Transverse colon (tissue), 4 donors: ENCODE measurements around the gene TMEM176A. TPM values are rescaled to one million over a fixed set of nuclear protein-coding genes. Genes with fewer than 3 reads are reported as not detected.

ENCODE experiments used
- DNase-seq: peaks from one replicate; pipeline ENCODE4 v3.0.0-alpha.2; 2019
- H3K27ac ChIP-seq, 4 donors: fragments of 200-600 bp; sonication (generic); 2 replicates each; pipeline ENCODE4 v1.5.1; 2016 to 2018; ENCODE audit warnings: inconsistent platforms in 4 of 4
- H3K27me3 ChIP-seq: fragments of 200-600 bp; sonication (generic); 2 replicates; pipeline ENCODE4 v1.5.1; 2017; ENCODE audit warnings: inconsistent platforms
- H3K36me3 ChIP-seq, 4 donors: fragments of 200-600 bp; sonication (generic); 2 replicates each; pipeline ENCODE4 v1.5.1; 2017 to 2019; ENCODE audit warnings: inconsistent platforms in 4 of 4
- H3K4me1 ChIP-seq, 4 donors: fragments of 200-600 bp; sonication (generic); 2 replicates each; pipeline ENCODE4 v1.5.1; 2017 to 2020; ENCODE audit warnings: inconsistent platforms in 4 of 4
- H3K4me3 ChIP-seq, 4 donors: fragments of 200-600 bp; sonication (generic); 1 replicate in 1 of 4; 2 replicates in 3 of 4; pipeline versions ENCODE4 v1.5.1 to v1.6.1; 2017 to 2019; ENCODE audit warnings: inconsistent platforms in 4 of 4
- H3K9me3 ChIP-seq, 2 donors: fragments of 200-600 bp; sonication (generic); 2 replicates each; pipeline ENCODE4 v1.5.1; 2017 to 2019; ENCODE audit warnings: inconsistent platforms in 2 of 2
- EP300 ChIP-seq: sonication (generic); formaldehyde crosslinking; IDR thresholded peaks from one replicate; pipeline ENCODE4 v1.6.1; 2017; ENCODE audit warnings: antibody characterized with exemption, low read depth
- POLR2A ChIP-seq: fragments of 450-650 bp; IDR thresholded peaks from one replicate; pipeline ENCODE4 v1.6.1; 2016; ENCODE audit warnings: antibody characterized with exemption, mild to moderate bottlenecking, moderate library complexity
- POLR2AphosphoS5 ChIP-seq, 3 donors: sonication (generic); formaldehyde crosslinking; IDR thresholded peaks; one replicate each; pipeline ENCODE4 v1.6.1; 2016; ENCODE audit warnings: antibody characterized with exemption in 3 of 3
- WGBS, 2 donors: methylation state at CpG; one replicate each; pipeline ENCODE4 v1.1.5; 2018; ENCODE audit warnings: low coverage in 1 of 2; 5-methylcytosine and 5-hydroxymethylcytosine counted together
- in situ Hi-C, 4 donors: fragments of 200-750 bp; cut with MboI; loops; one replicate each; pipeline versions ENCODE4 v1.15.0 to v1.15.1; 2017; ENCODE audit warnings: low sequenced_read_pairs in 3 of 4, low pct_ligation_motif_present in 1 of 4, low pct_unique_long_range_greater_than_20kb in 1 of 4
- intact Hi-C: fragments of 100-400 bp; cut with DNase I; formaldehyde crosslinking; loops from one replicate; pipeline ENCODE4 v1.15.1; 2023; ENCODE audit warnings: low total_unique reads
- total RNA-seq, 4 donors: library from RNA; depleted of rRNA; stranded (reverse); fragments of >200 nt; gene quantifications; one replicate each; pipeline ENCODE4 v1.1.0, GENCODE V29; 2016
- TF ChIP-seq, protein P1 (sequence below), 5 experiments: fragments of 200-600 bp in 3 of 5; fragments of 450-650 bp in 2 of 5; sonication (generic) in 3 of 5; IDR thresholded peaks; 1 replicate in 2 of 5; 2 replicates in 3 of 5; pipeline ENCODE4 v1.5.1; 2016 to 2017; ENCODE audit warnings: antibody characterized with exemption in 5 of 5, inconsistent platforms in 3 of 5, mild to moderate bottlenecking in 2 of 5, moderate library complexity in 1 of 5

Gene TMEM176A
- total RNA-seq, 4 donors from 2014 or later, result 44.6 to 210 (median 171) TPM

GRCh38 chr7:150781961-150782360 lies 18.6 kb upstream of the TMEM176A start:
- in situ Hi-C loops, result loop anchor here in 2 of 4 donors (10.0 to 25.0 kb wide), 2 partner anchors 73 to 205 kb away; partner anchors contain the start of genes KCNH2 (in 2 of the 2), NOS3 (in 2 of the 2) and AOC1 (in 1 of the 2)
- intact Hi-C loops, result loop anchor here (5.0 to 10.0 kb wide), 2 partner anchors 93 to 205 kb away; no protein-coding TSS in a partner anchor
- no peak for DNase-seq
- H3K27me3 ChIP-seq, result no peaks in the 10 kb centered on the region
- WGBS, 2 donors, result 68 to 83% methylated on average over 1 to 2 of the region's 2 CpGs
- peak overlapping the region; percentile 64 to 87 (median 84) for H3K27ac ChIP-seq
- no peaks in the 10 kb centered on the region for H3K9me3 ChIP-seq
- TF ChIP-seq POLR2A (no peak), EP300 (no peak), POLR2AphosphoS5 (IDR thresholded peaks at IDR 0.05) (no peak)
- TF ChIP-seq, protein P1, sequence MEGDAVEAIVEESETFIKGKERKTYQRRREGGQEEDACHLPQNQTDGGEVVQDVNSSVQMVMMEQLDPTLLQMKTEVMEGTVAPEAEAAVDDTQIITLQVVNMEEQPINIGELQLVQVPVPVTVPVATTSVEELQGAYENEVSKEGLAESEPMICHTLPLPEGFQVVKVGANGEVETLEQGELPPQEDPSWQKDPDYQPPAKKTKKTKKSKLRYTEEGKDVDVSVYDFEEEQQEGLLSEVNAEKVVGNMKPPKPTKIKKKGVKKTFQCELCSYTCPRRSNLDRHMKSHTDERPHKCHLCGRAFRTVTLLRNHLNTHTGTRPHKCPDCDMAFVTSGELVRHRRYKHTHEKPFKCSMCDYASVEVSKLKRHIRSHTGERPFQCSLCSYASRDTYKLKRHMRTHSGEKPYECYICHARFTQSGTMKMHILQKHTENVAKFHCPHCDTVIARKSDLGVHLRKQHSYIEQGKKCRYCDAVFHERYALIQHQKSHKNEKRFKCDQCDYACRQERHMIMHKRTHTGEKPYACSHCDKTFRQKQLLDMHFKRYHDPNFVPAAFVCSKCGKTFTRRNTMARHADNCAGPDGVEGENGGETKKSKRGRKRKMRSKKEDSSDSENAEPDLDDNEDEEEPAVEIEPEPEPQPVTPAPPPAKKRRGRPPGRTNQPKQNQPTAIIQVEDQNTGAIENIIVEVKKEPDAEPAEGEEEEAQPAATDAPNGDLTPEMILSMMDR (IDR thresholded peaks at IDR 0.05), result no peak
- H3K4me1 ChIP-seq, result peaks cover 14 to 73% (median 37%) of the 10 kb centered on the region in 4 donors
- H3K36me3 ChIP-seq, result no peaks in the 10 kb centered on the region
- no peak overlapping the region for H3K4me3 ChIP-seq

- Histone ChIP-seq H3K9me3 (no peaks in the 10 kb centered on the region), H3K27ac (peak overlapping the region; percentile 83 to 89 (median 86)), H3K36me3 (no peaks in the 10 kb centered on the region), H3K27me3 (no peaks in the 10 kb centered on the region), H3K4me1 (peaks cover 29 to 85% (median 55%) of the 10 kb centered on the region in 4 donors), H3K4me3 (no peak overlapping the region)
- no peak for TF ChIP-seq EP300
- peak; percentile 50 to 85 (median 83) for TF ChIP-seq POLR2AphosphoS5 (IDR thresholded peaks at IDR 0.05)
- TF ChIP-seq POLR2A, result peak; percentile 73
- in situ Hi-C loops, result loop anchor here in 2 of 4 donors (10.0 to 25.0 kb wide), 2 partner anchors 71 to 203 kb away; partner anchors contain the start of genes KCNH2 (in 2 of the 2), NOS3 (in 2 of the 2) and AOC1 (in 1 of the 2)
- intact Hi-C loops, result loop anchor here (5.0 to 10.0 kb wide), 2 partner anchors 91 to 203 kb away; no protein-coding TSS in a partner anchor
- peak; percentile 85 for DNase-seq
- WGBS, 2 donors, result 39 to 47% methylated on average over 3 to 9 of the region's 9 CpGs
These were observed 16.3 kb upstream of the TMEM176A start for GRCh38 chr7:150784120-150784736.

GRCh38 chr7:150784954-150785353 lies 15.6 kb upstream of the TMEM176A start:
- H3K4me1 ChIP-seq, result peaks cover 29 to 83% (median 55%) of the 10 kb centered on the region in 4 donors
- no peaks in the 10 kb centered on the region for H3K9me3 ChIP-seq
- no peak overlapping the region for H3K4me3 ChIP-seq
- no peaks in the 10 kb centered on the region for H3K27me3 ChIP-seq
- WGBS, 2 donors, result 47 to 50% methylated on average over 2 to 4 of the region's 4 CpGs
- TF ChIP-seq POLR2A (peak; percentile 56), POLR2AphosphoS5 (IDR thresholded peaks at IDR 0.05) (peak in 2 of 3 donors; percentile 65 to 82)
- TF ChIP-seq, protein P1 (IDR thresholded peaks at IDR 0.05), result no peak
- in situ Hi-C loops, result loop anchor here in 2 of 4 donors (10.0 to 25.0 kb wide), 2 partner anchors 70 to 202 kb away; partner anchors contain the start of genes KCNH2 (in 2 of the 2), NOS3 (in 2 of the 2) and AOC1 (in 1 of the 2)
- no peaks in the 10 kb centered on the region for H3K36me3 ChIP-seq
- peak; percentile 62 for DNase-seq
- peak overlapping the region; percentile 83 to 89 (median 86) for H3K27ac ChIP-seq
- intact Hi-C loops, result loop anchor here (5.0 to 10.0 kb wide), 2 partner anchors 90 to 202 kb away; no protein-coding TSS in a partner anchor

DNA sequence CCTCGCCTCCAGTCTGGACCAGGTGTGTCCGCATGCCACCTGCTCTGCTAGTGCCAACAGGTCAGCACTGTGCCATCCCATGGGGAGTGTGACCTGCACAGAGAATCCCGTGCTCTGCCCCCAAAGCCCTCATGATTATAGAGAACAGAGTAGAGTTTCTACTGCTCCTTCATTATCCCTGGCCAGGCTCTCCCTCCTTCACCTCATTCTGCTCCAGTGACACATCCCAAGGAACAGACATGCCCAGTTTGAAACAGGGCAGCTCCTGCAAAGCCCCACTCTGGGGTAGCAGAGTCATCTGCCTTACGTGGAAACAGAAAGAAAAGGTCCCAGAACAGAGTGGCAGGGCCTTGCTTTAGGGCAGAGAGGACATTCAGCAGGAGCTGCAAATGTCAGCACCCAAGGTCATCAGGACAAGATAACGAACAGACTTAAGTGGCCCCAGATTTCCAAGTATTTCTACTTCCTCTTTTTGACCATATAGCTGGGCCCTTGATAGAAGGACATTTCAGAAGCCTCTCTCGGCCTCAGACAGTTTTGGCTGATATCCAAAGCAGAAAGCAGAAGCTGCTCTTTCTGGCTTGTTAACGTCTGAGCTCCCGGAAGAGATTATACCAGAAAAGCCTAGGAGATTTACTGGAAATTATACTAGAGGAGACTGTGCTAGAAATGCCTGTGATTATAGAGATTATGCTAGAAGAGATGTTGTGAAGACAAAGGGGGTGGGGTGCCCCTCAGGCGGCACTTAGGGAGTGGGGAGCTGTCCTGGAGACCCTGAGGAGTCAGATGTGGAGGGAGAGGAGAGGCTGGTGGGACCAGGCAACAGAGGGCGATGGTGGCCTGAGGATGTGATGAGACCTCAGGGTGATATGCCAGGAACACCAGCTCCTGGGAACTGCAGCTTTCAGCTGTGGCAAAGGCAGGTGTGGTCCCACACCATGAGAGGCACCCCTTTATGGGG lies 13.0 kb upstream of the TMEM176A start:
- no peak overlapping the region for H3K4me3 ChIP-seq
- in situ Hi-C loops, result loop anchor here in 2 of 4 donors (10.0 to 25.0 kb wide), 2 partner anchors 67 to 200 kb away; partner anchors contain the start of genes KCNH2 (in 2 of the 2), NOS3 (in 2 of the 2) and AOC1 (in 1 of the 2)
- DNase-seq, result no peak
- no peaks in the 10 kb centered on the region for H3K9me3 ChIP-seq
- H3K4me1 ChIP-seq, result peaks cover 26 to 71% (median 49%) of the 10 kb centered on the region in 4 donors
- WGBS, 2 donors, result 17 to 40% methylated on average over 2 to 10 of the region's 10 CpGs
- peak overlapping the region; percentile 83 to 89 (median 86) for H3K27ac ChIP-seq
- intact Hi-C loops, result loop anchor here (10.0 kb wide), 1 partner anchor 87 kb away; no protein-coding TSS in a partner anchor
- TF ChIP-seq POLR2A (no peak), POLR2AphosphoS5 (IDR thresholded peaks at IDR 0.05) (no peak), EP300 (no peak)
- TF ChIP-seq, protein P1 (IDR thresholded peaks at IDR 0.05), result no peak
- peaks cover 0 to 13% (median 4%) of the 10 kb centered on the region in 4 donors for H3K36me3 ChIP-seq
- H3K27me3 ChIP-seq, result no peaks in the 10 kb centered on the region
